Measurements from ENCODE around the gene EFCAB11. TPM values are rescaled to one million over a fixed set of nuclear protein-coding genes. Genes with fewer than 3 reads are reported as not detected.

Gene EFCAB11
- total and polyA plus RNA-seq, 2 of the 4 experiments (the other 2 are of a cell fraction), result 2.2 to 5.3 TPM

DNA sequence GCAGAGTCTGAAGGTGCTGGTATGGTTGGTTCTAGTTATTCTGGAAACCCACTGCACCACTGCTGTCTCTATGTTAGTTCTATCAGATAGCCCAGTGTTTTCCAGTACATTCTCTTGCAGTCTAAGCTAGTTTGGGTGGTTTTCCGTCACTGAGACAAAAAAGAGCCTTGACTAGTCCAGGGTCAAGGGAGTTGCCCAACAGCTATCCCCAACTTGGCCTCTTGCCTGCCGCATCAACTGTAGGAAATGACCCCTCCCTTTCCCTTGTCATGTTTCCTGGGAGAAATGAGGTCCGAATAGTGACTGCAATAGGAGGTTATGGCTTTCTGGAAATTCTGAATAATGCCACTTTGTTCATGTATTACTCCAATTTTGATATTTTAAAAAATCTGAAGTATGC lies 160.4 kb downstream of the EFCAB11 start:
- no CpG with 5 or more reads among the region's 3 CpGs for WGBS, 2 experiments (ENCODE audit: extremely low coverage in 2 of 2, insufficient read length in 1 of 2)
- no peak overlapping the region for H4K5ac ChIP-seq (ENCODE audit: low read depth, low read length)

More for the DNA sequence above, 160.4 kb downstream of the EFCAB11 start:
- Histone ChIP-seq H2AK9ac (replicated peaks; ENCODE audit: low read depth, low read length, poor library complexity) (no peak overlapping the region), H4K20me1 (ENCODE audit: insufficient read depth, low read length) (no peaks in the 10 kb centered on the region), H3K23ac (ENCODE audit: low read depth, low read length) (no peak overlapping the region), H3K4me1 (ENCODE audit: control insufficient read depth, insufficient read depth, low read length) (peaks cover 10% of the 10 kb centered on the region), H3K9me1 (ENCODE audit: insufficient read depth, low read length) (no peaks in the 10 kb centered on the region), H3K27me3 (ENCODE audit: control insufficient read depth, insufficient read depth, low read length) (no peaks in the 10 kb centered on the region), H2AK5ac (ENCODE audit: low read depth, low read length) (0 out of 2 replicates have a peak overlapping the region, but pooled peaks have one; percentile 48), H3K18ac (ENCODE audit: low read depth, low read length) (no peak overlapping the region; the same call in 1 of the 2 replicates), H3K4me2 (ENCODE audit: low read depth, low read length) (no peak overlapping the region), H3K9me3 (ENCODE audit: control insufficient read depth, insufficient read depth, low read length) (no peaks in the 10 kb centered on the region), H3K4ac (ENCODE audit: low read depth, low read length) (no peak overlapping the region), H2AFZ (replicated peaks; ENCODE audit: low read length, poor library complexity) (no peak overlapping the region), H2BK5ac (ENCODE audit: low read depth, low read length, poor library complexity, severe bottlenecking) (no peak overlapping the region), H3K9ac (ENCODE audit: low read depth, low read length) (no peak overlapping the region), H4K91ac (ENCODE audit: insufficient read depth, low read depth, low read length) (no peak overlapping the region; the same call in 1 of the 2 replicates), H3K4me3 (ENCODE audit: insufficient read depth, low read depth, low read length) (no peak overlapping the region), H3K14ac (replicated peaks; ENCODE audit: low read depth, low read length) (no peak overlapping the region), H3K56ac (ENCODE audit: extremely low read depth, insufficient read depth, low read length) (no peak overlapping the region), H2BK120ac (ENCODE audit: low read depth, low read length) (no peak overlapping the region), H4K8ac (ENCODE audit: low read depth in 2 of 2, low read length in 2 of 2) (no peak overlapping the region), H3K79me1 (ENCODE audit: low read depth in 1 of 2, low read length in 2 of 2) (no peaks in the 10 kb centered on the region), H2BK15ac (ENCODE audit: low read depth, low read length) (0 out of 3 replicates have a peak overlapping the region, but pooled peaks have one; percentile 97), H3K27ac (ENCODE audit: insufficient read depth, low read length) (no peak overlapping the region), H2BK20ac (ENCODE audit: low read depth, low read length) (no peak overlapping the region), H3K36me3 (ENCODE audit: control insufficient read depth, insufficient read depth, low read length) (no peaks in the 10 kb centered on the region)
- intact Hi-C loops (cut with micrococcal nuclease) (no loop called here), in situ Hi-C loops (cut with MboI; ENCODE audit: low sequenced_read_pairs) (no loop called here), dilution Hi-C loops (cut with HindIII; ENCODE audit: low sequenced_read_pairs, unreplicated experiment) (no loop called here)
- TF ChIP-seq, protein P1, sequence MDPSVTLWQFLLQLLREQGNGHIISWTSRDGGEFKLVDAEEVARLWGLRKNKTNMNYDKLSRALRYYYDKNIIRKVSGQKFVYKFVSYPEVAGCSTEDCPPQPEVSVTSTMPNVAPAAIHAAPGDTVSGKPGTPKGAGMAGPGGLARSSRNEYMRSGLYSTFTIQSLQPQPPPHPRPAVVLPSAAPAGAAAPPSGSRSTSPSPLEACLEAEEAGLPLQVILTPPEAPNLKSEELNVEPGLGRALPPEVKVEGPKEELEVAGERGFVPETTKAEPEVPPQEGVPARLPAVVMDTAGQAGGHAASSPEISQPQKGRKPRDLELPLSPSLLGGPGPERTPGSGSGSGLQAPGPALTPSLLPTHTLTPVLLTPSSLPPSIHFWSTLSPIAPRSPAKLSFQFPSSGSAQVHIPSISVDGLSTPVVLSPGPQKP (IDR thresholded peaks at IDR 0.05; ENCODE audit: borderline replicate concordance, low read depth, low read length), result no peak
- no peak for TF ChIP-seq MAFK (IDR thresholded peaks at IDR 0.05; ENCODE audit: low read depth, low read length)
- DNase-seq (no peak), ATAC-seq (ENCODE audit: low read depth) (no peak)
- no TSS peak for BruUV-seq (replicated peaks)
- CTCF ChIA-PET, result no interaction called here
- POLR2A ChIA-PET (ENCODE audit: unreplicated experiment), result interaction anchor here (0.6 kb wide), 1 partner anchor 22 kb away, joined by 3 read pairs; no protein-coding TSS in a partner anchor
